ENCODE measurements around the gene ENO1.

DNA sequence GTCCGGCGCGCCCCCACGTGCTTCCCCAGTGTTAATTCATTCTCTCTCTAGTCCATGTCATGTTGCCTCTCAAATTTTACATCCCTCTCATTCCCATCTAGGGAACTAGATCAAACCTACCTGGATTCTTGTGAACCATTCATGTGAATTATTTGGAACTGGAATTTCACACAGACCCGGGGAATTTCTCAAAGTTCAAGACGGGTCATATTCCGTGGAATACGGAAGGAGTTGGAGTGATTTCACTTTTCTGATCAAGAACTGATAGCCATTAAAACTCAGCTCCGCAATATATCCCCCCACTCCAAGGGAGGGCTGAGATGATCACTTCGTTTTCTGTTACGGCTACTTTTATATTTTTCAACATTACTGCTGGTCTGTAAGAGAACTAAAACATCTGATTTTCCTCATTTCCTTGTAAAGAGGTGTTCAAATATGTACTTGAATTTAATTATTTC lies 1.0 kb upstream of the ENO1 start:
- no peak for TF ChIP-seq ESRRG (CRISPR knock-in tag; IDR thresholded peaks at IDR 0.05)
- TF ChIP-seq ZFP3 (CRISPR knock-in tag; IDR thresholded peaks at IDR 0.05): no peak
- TF ChIP-seq, protein P1, sequence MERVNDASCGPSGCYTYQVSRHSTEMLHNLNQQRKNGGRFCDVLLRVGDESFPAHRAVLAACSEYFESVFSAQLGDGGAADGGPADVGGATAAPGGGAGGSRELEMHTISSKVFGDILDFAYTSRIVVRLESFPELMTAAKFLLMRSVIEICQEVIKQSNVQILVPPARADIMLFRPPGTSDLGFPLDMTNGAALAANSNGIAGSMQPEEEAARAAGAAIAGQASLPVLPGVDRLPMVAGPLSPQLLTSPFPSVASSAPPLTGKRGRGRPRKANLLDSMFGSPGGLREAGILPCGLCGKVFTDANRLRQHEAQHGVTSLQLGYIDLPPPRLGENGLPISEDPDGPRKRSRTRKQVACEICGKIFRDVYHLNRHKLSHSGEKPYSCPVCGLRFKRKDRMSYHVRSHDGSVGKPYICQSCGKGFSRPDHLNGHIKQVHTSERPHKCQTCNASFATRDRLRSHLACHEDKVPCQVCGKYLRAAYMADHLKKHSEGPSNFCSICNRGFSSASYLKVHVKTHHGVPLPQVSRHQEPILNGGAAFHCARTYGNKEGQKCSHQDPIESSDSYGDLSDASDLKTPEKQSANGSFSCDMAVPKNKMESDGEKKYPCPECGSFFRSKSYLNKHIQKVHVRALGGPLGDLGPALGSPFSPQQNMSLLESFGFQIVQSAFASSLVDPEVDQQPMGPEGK (CRISPR knock-in tag; IDR thresholded peaks at IDR 0.05; ENCODE audit: borderline replicate concordance): no peak
- no peak for TF ChIP-seq ARNTL (CRISPR knock-in tag; IDR thresholded peaks at IDR 0.05; ENCODE audit: borderline replicate concordance, low read depth)
- no peak for TF ChIP-seq TCF4 (CRISPR knock-in tag; IDR thresholded peaks at IDR 0.05; ENCODE audit: borderline replicate concordance)
- TF ChIP-seq, protein P2, sequence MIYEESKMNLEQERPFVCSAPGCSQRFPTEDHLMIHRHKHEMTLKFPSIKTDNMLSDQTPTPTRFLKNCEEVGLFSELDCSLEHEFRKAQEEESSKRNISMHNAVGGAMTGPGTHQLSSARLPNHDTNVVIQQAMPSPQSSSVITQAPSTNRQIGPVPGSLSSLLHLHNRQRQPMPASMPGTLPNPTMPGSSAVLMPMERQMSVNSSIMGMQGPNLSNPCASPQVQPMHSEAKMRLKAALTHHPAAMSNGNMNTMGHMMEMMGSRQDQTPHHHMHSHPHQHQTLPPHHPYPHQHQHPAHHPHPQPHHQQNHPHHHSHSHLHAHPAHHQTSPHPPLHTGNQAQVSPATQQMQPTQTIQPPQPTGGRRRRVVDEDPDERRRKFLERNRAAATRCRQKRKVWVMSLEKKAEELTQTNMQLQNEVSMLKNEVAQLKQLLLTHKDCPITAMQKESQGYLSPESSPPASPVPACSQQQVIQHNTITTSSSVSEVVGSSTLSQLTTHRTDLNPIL (CRISPR knock-in tag; IDR thresholded peaks at IDR 0.05; ENCODE audit: low read depth): no peak
- no peak for TF ChIP-seq ZNF70 (CRISPR knock-in tag; IDR thresholded peaks at IDR 0.05)
- TF ChIP-seq, protein P3, sequence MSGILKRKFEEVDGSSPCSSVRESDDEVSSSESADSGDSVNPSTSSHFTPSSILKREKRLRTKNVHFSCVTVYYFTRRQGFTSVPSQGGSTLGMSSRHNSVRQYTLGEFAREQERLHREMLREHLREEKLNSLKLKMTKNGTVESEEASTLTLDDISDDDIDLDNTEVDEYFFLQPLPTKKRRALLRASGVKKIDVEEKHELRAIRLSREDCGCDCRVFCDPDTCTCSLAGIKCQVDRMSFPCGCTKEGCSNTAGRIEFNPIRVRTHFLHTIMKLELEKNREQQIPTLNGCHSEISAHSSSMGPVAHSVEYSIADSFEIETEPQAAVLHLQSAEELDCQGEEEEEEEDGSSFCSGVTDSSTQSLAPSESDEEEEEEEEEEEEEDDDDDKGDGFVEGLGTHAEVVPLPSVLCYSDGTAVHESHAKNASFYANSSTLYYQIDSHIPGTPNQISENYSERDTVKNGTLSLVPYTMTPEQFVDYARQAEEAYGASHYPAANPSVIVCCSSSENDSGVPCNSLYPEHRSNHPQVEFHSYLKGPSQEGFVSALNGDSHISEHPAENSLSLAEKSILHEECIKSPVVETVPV (CRISPR knock-in tag; IDR thresholded peaks at IDR 0.05): no peak

All from SK-N-SH treated with all-trans-retinoic acid at 6 μM for 48 hours (cell line).